Coronary artery (tissue), 2 donors: ENCODE measurements around the gene PDLIM4.
A peak's percentile ranks its signal among the peaks of the same experiment; 100 is the strongest.

Source experiments
- DNase-seq: peaks from one replicate; pipeline ENCODE4 v3.0.0-alpha.2; 2017; ENCODE audit warnings: low spot score
- H3K27ac ChIP-seq, 2 donors: fragments of 200-600 bp; sonication (generic); one replicate each; pipeline ENCODE4 v1.5.1; 2016 to 2019
- H3K4me3 ChIP-seq: fragments of 200-600 bp; sonication (generic); 2 replicates; pipeline ENCODE4 v1.5.1; 2016; ENCODE audit warnings: mild to moderate bottlenecking, moderate library complexity
- CTCF ChIP-seq: fragments of 200-600 bp; sonication (generic); IDR thresholded peaks from one replicate; pipeline ENCODE4 v1.5.1; 2019; ENCODE audit warnings: antibody characterized with exemption

PDLIM4 gene

GRCh38 chr5:132272311-132273210, 15.1 kb downstream of the PDLIM4 start:
- H3K27ac ChIP-seq = no peak overlapping the region
- DNase-seq = peak; percentile 77
- peak overlapping the region; percentile 35 for H3K4me3 ChIP-seq
- TF ChIP-seq CTCF = peak; percentile 78

- TF ChIP-seq CTCF = no peak
These were observed 16.1 kb downstream of the PDLIM4 start for GRCh38 chr5:132273631-132274030.

GRCh38 chr5:132274050-132274792, 16.7 kb downstream of the PDLIM4 start:
- no peak for TF ChIP-seq CTCF
- peak; percentile 58 for DNase-seq
- Histone ChIP-seq H3K27ac (no peak overlapping the region), H3K4me3 (no peak overlapping the region)

More at GRCh38 chr5:132273631-132274030, 16.1 kb downstream of the PDLIM4 start:
- no peak overlapping the region for H3K4me3 ChIP-seq
- H3K27ac ChIP-seq = no peak overlapping the region
- DNase-seq = no peak

- Histone ChIP-seq H3K27ac (no peak overlapping the region), H3K4me3 (no peak overlapping the region)
- DNase-seq = peak; percentile 62
- TF ChIP-seq CTCF = no peak
These were observed 18.1 kb downstream of the PDLIM4 start for GRCh38 chr5:132275367-132276220.

GRCh38 chr5:132277256-132277655, 19.8 kb downstream of the PDLIM4 start:
- TF ChIP-seq CTCF = no peak
- H3K27ac ChIP-seq = no peak overlapping the region
- H3K4me3 ChIP-seq = no peak overlapping the region
- DNase-seq = no peak

GRCh38 chr5:132277971-132278853, 20.7 kb downstream of the PDLIM4 start:
- Histone ChIP-seq H3K4me3 (no peak overlapping the region), H3K27ac (no peak overlapping the region)
- no peak for DNase-seq

More at GRCh38 chr5:132277971-132278853, 20.7 kb downstream of the PDLIM4 start:
- TF ChIP-seq CTCF = no peak
